HG02798 (cell line): Measurements from ENCODE around the gene TMEM131L.
"Not testable (repeated sequence)": the region's sequence is repeated elsewhere in the genome, so short reads cannot be mapped to it uniquely, and the experiment has no call there.

Experiments
- ATAC-seq: cut with Tn5 transposase; IDR thresholded peaks from one replicate; pipeline ENCODE4 v1.9.1; 2021; ENCODE audit warnings: mild to moderate bottlenecking; ENCODE audit not compliant: unreplicated experiment, poor library complexity

The TMEM131L gene

DNA sequence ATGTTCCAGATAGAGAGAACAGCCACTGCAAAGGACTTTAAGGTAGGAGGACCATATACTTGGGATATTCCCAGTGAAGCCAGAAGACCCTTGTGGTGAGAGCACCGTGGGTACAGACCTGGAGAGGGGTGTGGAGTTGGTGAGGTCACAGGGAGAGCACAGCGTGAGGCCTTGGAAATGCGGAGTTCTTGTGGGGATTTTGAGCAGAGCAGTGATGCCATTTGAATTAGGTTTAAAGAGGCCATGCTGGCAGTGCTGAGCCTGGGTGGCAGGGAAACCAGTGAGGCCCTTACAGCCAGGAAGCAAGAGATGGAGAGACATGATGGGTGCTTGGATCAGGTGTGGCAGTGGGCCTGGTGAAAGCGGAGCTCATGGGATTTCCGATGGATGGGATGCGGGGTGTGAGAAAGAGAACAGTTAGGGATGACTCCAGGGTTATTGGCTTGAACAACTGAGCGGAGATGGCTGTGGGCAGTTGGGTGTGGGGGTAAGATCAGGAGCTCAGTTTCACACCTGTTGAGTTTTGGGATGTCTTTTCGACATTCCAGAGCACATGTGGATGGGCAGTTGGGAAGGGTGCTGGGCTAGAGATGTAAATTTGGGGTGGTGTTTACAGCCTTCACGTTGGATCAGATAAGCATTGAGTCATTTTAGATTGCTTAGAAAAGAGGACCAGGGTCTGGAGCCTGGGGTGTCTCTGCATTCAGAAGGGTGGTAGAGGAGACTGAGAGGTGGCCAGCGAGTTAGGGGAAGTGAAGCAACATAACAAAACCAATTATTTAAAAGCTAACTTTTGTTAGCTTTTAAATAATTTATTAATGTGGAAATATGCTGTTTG is 68.9 kb downstream of the TMEM131L start:
- ATAC-seq, result no peak

- no peak for ATAC-seq
Observed at GRCh38 chr4:153535772-153536513, 69.8 kb downstream of the TMEM131L start.

DNA sequence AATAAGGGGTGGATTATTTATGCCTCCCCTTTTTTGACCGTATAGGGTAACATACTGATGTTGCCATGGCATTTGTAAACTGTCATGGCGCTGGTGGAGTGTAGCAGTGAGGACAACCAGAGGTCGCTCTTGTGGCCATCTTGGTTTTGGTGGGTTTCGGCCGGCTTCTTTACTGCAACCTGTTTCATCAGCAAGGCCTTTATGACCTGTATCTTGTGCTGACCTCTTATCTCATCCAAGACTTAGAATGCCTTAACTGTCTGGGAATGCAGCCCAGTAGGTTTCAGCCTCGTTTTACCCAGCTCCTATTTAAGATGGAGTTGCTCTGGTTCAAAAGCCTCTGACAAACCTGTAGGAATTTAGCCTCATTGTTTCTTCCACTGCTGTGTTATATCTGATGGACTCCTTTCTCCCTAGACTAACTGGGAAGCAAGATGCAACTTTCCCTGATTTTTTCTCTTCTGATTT is 71.4 kb downstream of the TMEM131L start:
- no peak for ATAC-seq

DNA sequence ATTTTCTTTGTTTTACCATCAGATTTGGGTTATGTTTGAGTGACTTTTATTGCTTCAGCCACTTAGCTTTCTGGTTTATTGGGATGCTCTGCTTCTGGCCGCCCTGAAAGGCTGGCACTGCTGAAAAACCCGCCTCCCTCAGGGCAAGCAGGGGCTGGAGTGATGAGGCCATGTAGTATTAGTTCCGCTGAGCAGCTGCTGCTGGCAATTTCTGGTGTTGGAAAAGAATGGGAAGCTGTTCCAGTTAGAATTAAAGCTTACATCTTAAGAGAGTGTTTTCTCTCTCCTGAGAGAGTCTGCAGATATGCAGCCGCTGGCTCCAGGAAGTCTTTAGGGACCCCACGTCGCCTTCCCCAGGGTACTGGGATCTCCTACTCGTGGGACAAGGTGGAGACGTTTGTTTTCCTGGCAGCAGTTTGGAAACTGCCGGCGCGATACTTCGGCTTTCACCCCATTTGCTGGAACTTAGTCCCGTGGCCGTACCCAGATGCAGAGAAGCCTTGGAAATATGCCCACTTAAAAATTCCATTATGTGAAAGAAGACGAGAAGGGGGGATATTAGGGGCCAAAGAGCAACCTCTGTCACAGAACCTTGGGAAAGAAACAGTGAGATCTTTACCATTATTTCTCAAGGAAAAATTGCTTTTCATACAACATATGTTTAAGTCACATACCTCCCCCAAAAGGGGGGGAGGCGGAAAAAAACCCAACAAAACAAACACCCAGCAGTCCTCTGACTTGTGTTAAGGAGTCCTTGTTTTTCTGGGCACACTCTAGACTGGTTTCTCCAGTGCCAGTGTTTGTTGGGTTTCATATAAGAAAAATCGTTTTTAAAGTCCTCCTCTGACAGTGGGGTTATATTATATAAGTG is 72.6 kb downstream of the TMEM131L start:
- ATAC-seq, result no peak

GRCh38 chr4:153539422-153539821 is 73.3 kb downstream of the TMEM131L start:
- ATAC-seq, result no peak

DNA sequence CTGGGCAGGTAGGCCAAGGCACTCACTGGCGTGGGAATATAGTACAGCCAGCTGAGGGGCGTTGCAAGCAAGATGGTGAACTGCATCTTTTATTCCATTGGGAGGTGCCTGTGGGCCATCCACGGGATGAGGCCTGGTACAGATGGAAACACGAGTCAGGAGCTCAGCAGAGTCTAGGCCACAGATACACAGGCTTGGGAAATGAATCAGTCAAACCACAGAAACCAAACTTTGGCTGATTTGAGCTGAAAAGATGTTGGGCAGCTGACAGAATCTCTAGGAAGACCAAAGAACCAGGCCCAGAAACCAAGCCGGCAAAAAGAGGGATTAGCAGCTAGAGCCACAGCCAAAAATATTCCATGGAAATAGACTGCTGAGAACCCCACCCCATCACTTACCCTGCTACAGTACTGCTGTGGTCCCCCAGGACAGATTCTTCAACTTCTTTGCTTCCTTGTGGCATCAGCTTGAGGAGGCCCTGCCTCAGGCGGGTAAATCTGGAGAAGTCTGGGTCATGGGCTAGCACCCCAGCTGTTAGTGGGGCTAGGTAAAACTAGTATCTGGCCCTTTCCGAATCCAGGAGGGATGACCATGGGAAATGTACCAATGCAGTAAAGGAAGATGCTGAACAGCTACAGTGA is 75.4 kb downstream of the TMEM131L start:
- peak; percentile 55 for ATAC-seq

DNA sequence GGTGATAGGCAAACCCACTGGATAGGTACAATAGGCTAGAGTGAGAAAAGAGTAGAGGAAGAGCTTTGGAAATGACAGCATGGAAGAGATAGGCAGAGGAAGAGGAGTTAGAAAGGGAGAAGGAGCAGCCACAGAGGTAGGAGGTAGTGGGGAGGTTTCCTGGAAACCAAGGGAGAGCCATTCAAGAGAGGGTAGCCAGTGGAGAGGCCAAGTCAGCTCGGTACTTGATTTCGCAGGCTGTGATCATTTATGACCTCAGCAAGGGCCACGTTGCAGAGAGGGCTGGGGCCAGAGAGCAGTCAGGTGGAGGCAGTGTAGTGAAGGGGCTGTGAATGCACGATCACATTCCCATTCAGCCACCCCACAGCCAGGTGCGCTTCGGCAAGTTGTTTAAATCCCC is 76.0 kb downstream of the TMEM131L start:
- ATAC-seq, result no peak

DNA sequence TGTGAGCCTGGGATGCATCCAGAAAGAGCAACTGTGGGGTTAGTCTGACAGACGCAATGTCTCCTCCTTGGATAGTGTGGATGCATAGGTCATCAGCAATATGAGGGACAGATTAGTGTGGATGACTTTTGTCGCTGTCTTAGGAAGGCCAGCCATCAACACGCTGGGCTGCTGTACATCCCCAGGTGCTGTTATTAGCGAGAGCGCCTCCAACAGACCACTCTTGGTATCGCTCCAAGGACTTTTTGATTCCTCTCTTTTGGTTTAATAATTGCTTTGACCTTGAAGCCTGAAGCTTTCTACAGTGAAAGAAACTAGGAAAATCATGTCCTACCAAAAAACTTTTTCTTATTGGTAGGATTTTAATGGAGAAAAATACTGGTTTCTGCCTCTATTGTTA is 76.7 kb downstream of the TMEM131L start:
- no peak for ATAC-seq

- ATAC-seq, result no peak
Observed at GRCh38 chr4:153543351-153543750, 77.2 kb downstream of the TMEM131L start.

DNA sequence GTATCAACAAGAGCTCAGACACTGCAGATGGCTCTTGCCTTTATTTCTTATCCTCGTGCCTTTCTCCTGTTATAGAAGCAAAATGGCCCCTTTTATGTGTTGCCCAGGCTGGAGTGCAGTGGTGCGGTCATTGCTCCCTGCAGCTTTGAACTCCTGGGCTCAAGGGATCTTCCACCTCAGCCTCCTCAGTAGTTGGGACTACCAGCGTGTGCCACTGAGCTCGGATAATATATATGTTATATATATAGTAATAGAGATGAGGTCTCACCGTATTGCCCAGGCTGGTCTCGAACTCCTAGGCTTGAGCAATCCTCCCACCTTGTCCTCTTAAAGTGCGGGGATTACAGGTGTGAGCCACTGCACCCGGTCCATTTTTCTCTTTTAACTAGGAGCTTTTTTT is 79.7 kb downstream of the TMEM131L start:
- ATAC-seq, result no peak

GRCh38 chr4:153546280-153546679 is 80.1 kb downstream of the TMEM131L start:
- no peak for ATAC-seq

DNA sequence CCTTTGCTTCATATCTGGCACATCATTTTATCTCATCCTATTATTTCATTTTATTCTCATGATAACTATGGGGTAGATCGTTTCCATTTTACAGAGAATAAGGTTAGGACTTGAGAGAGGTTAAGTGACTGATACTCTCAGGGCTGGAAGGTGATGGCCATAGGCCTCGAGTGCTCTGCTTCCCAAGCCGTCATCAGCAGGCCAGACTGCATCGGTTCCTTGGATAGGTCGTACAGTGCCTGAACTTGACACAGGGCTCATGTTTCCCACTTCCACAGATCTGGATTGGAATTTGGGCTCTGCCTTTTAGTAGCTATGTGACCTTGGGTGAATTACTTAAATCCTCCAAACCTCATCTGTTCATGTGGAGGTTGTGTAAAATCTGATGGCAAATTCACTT is 81.4 kb downstream of the TMEM131L start:
- no peak for ATAC-seq

GRCh38 chr4:153548907-153549306 is 82.7 kb downstream of the TMEM131L start:
- not testable (repeated sequence) for ATAC-seq

- ATAC-seq, result no peak
Observed at GRCh38 chr4:153549405-153549804, 83.2 kb downstream of the TMEM131L start.

- ATAC-seq, result no peak
Observed at GRCh38 chr4:153553155-153553818, 87.1 kb downstream of the TMEM131L start.

DNA sequence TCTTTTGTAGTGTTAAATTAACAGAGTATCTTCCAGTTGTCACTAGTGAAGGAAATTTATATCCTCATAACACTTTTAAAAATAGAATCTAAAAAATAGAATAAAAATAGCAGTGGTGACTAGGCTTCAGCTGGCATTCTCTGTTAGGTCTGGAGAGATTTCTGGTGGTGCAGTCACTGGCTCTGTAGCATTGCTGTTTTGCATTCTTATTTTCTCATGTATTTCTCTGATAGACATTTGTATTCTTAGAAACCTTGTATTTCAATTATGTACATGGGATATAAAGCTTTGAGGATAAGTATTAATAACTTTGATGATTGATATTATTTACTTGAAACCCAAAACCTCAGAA is 87.6 kb downstream of the TMEM131L start:
- no peak for ATAC-seq

- no peak for ATAC-seq
Observed at GRCh38 chr4:153555730-153556434, 89.7 kb downstream of the TMEM131L start.

DNA sequence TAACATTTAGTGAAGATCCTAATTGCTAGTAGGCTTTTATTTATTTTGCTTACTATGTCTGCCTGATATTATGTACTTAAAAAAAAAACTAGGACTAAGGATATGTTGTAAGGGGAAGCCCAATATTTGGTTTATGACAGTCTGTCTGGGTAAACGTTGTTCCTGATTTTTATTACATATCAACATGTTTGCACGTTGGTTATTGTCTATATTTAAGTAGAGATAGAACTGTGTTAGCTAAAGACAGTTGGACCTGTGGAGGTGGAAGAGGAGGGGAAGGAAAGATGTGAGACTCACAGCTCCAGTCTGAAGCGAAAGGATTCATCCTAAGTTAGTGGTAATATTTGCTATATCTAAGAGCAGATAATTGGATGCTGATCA is 90.3 kb downstream of the TMEM131L start:
- ATAC-seq, result no peak

DNA sequence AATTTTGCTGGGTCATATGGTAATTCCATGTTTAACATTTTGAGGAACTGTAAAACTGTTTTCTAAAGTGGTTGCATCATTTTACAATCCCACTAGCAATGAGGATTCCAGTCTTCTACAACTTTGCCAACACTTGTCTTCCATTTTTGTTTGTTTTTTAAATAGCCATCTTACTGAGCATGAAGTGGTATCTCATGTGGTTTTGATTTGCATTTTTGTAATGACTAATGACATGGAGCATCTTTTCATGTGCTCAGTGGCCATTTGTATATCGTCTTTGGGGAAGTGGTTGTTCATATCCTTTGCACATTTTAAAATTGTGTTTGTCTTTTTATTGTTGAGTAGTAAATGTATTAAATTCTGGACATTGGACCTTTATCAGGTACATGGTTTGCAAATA is 94.7 kb downstream of the TMEM131L start:
- peak; percentile 57 for ATAC-seq
